Mucosa of descending colon (tissue), 3 donors: ENCODE measurements around the gene ADAM22. TPM values are rescaled to one million over a fixed set of nuclear protein-coding genes. Genes with fewer than 3 reads are reported as not detected.
A peak's percentile ranks its signal among the peaks of the same experiment; 100 is the strongest.
"Not testable (repeated sequence)": the region's sequence is repeated elsewhere in the genome, so short reads cannot be mapped to it uniquely, and the experiment has no call there.

Source experiments
- ATAC-seq: fragments of 200-7000 bp; cut with Tn5 transposase; one replicate; pipeline ENCODE4 v1.9.1; 2020; ENCODE audit warnings: mild to moderate bottlenecking, moderate library complexity
- DNase-seq, 3 donors: peaks; one replicate each; pipeline ENCODE4 v3.0.0-alpha.2; 2020
- H3K36me3 ChIP-seq: fragments of 200-600 bp; one replicate; pipeline ENCODE4 v1.8.0; 2021; ENCODE audit warnings: low read depth, mild to moderate bottlenecking
- H3K4me1 ChIP-seq: fragments of 200-600 bp; one replicate; pipeline ENCODE4 v1.8.0; 2021; ENCODE audit warnings: low read depth, mild to moderate bottlenecking
- H3K4me3 ChIP-seq: fragments of 200-600 bp; one replicate; pipeline ENCODE4 v1.8.0; 2021; ENCODE audit warnings: mild to moderate bottlenecking
- H3K9me3 ChIP-seq: fragments of 200-600 bp; one replicate; pipeline ENCODE4 v1.8.0; 2021; ENCODE audit warnings: mild to moderate bottlenecking
- CTCF ChIP-seq: fragments of 200-600 bp; IDR thresholded peaks from one replicate; pipeline ENCODE4 v1.8.0; 2022; ENCODE audit warnings: antibody characterized with exemption, mild to moderate bottlenecking
- intact Hi-C, 2 donors: fragments of 100-400 bp; cut with DNase I in 1 of 2; cut with micrococcal nuclease in 1 of 2; formaldehyde crosslinking; loops; one replicate each; pipeline versions ENCODE4 v1.11.0 to v1.11.1; 2022; cut with DNase I, micrococcal nuclease
- total RNA-seq, 3 donors: library from RNA; stranded (reverse); fragmentation: NEBNext Ultra II Directional in 2 of 3; extraction: Animal tissue kit (Norgen Biotek cat#: 25700) in 2 of 3; gene quantifications; one replicate each; pipeline versions ENCODE4 v1.2.1 to v1.2.4, GENCODE V29; 2021 to 2023
- donor health status: DM: no; HTN: no; CAD: no; lungs with moderate emphysema.
- donor health status: DM: no; HTN: no; CAD: no.
- donor health status: DM: no; HTN: yes; CAD: no.

Gene ADAM22
- total RNA-seq, 3 donors from 2014 or later, result 1.8 to 4.6 (median 3.7) TPM

- DNase-seq, result no peak
- TF ChIP-seq CTCF, result no peak
- Histone ChIP-seq H3K4me3 (no peak overlapping the region), H3K4me1 (no peaks in the 10 kb centered on the region), H3K36me3 (no peaks in the 10 kb centered on the region), H3K9me3 (no peaks in the 10 kb centered on the region)
- ATAC-seq, result no peak
- intact Hi-C loops, result no loop called here
These were observed 21.9 kb upstream of the ADAM22 start for GRCh38 chr7:87912121-87912520.

GRCh38 chr7:87918740-87919139, 15.3 kb upstream of the ADAM22 start:
- intact Hi-C loops, result no loop called here
- TF ChIP-seq CTCF, result no peak
- ATAC-seq (no peak), DNase-seq (no peak)
- Histone ChIP-seq H3K4me1 (no peaks in the 10 kb centered on the region), H3K4me3 (no peak overlapping the region), H3K36me3 (no peaks in the 10 kb centered on the region), H3K9me3 (no peaks in the 10 kb centered on the region)

- no peak for ATAC-seq
- no peak for TF ChIP-seq CTCF
- DNase-seq, result no peak
- Histone ChIP-seq H3K4me3 (no peak overlapping the region), H3K9me3 (no peaks in the 10 kb centered on the region), H3K4me1 (no peaks in the 10 kb centered on the region), H3K36me3 (no peaks in the 10 kb centered on the region)
- intact Hi-C loops, result no loop called here
These were observed 14.2 kb upstream of the ADAM22 start for GRCh38 chr7:87919875-87920274.

- Histone ChIP-seq H3K36me3 (no peaks in the 10 kb centered on the region), H3K9me3 (no peaks in the 10 kb centered on the region), H3K4me3 (no peak overlapping the region), H3K4me1 (no peaks in the 10 kb centered on the region)
- DNase-seq (no peak), ATAC-seq (no peak)
- intact Hi-C loops, result no loop called here
- TF ChIP-seq CTCF, result no peak
These were observed 13.5 kb upstream of the ADAM22 start for GRCh38 chr7:87920578-87920977.

- DNase-seq, H3K36me3 ChIP-seq, H3K9me3 ChIP-seq, ATAC-seq, H3K4me3 ChIP-seq, H3K4me1 ChIP-seq, intact Hi-C loops: not testable (repeated sequence)
These were observed 11.2 kb upstream of the ADAM22 start for GRCh38 chr7:87922759-87923395.

GRCh38 chr7:87926581-87927461, 7.2 kb upstream of the ADAM22 start:
- intact Hi-C loops, result no loop called here
- no peak for TF ChIP-seq CTCF
- ATAC-seq (peak; percentile 91), DNase-seq (peak in 2 of 3 donors; percentile 47 to 49)
- Histone ChIP-seq H3K9me3 (no peaks in the 10 kb centered on the region), H3K4me3 (no peak overlapping the region), H3K4me1 (peaks cover 4% of the 10 kb centered on the region), H3K36me3 (no peaks in the 10 kb centered on the region)
